ENCODE measurements around the gene HMCN1.

HMCN1 gene

DNA sequence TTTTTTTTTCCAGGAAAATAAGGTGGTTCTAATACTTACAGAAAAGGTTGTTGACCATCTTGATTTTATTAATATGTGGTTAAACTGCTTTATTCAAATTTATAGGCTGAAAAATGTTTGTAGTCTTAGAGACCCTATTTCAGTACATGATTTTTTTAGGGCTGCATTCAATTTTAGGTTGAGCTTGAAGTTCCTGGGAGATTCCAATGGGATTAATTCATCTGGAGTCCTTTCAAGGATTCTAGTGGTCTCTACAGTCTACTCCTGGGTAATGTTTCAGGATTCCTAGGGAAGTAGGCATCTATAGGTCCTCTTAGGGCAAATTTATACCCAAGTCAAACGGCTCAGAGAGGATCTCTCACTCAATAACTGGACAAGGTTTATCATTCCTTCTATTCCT lies 126.7 kb downstream of the HMCN1 start:
- DNase-seq (ENCODE audit: extremely low read depth, low read depth): no peak
- TF ChIP-seq, protein P1, sequence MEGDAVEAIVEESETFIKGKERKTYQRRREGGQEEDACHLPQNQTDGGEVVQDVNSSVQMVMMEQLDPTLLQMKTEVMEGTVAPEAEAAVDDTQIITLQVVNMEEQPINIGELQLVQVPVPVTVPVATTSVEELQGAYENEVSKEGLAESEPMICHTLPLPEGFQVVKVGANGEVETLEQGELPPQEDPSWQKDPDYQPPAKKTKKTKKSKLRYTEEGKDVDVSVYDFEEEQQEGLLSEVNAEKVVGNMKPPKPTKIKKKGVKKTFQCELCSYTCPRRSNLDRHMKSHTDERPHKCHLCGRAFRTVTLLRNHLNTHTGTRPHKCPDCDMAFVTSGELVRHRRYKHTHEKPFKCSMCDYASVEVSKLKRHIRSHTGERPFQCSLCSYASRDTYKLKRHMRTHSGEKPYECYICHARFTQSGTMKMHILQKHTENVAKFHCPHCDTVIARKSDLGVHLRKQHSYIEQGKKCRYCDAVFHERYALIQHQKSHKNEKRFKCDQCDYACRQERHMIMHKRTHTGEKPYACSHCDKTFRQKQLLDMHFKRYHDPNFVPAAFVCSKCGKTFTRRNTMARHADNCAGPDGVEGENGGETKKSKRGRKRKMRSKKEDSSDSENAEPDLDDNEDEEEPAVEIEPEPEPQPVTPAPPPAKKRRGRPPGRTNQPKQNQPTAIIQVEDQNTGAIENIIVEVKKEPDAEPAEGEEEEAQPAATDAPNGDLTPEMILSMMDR (IDR thresholded peaks at IDR 0.05; ENCODE audit: low read depth, low read length): no peak

DNA sequence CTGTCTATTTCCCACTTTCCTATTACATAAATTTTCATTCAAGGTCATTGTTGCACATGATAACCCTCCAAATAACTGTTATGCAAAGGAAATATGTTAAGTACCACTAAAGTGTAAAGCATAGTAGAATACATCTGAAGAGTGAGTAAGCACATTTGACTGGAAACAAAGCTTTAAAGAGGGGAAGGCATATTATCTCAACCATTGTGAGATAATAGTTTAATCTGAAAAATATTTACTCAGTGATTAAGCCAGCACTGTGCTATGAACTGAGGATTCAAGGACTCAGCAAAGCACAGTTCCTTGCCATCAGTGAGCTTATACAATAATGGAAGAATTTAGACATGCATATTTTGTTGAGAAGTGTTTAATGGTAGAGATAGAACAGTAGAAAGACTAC lies 127.4 kb downstream of the HMCN1 start:
- no peak for DNase-seq (ENCODE audit: extremely low read depth, low read depth)
- TF ChIP-seq, protein P1 (IDR thresholded peaks at IDR 0.05; ENCODE audit: low read depth, low read length): no peak

DNA sequence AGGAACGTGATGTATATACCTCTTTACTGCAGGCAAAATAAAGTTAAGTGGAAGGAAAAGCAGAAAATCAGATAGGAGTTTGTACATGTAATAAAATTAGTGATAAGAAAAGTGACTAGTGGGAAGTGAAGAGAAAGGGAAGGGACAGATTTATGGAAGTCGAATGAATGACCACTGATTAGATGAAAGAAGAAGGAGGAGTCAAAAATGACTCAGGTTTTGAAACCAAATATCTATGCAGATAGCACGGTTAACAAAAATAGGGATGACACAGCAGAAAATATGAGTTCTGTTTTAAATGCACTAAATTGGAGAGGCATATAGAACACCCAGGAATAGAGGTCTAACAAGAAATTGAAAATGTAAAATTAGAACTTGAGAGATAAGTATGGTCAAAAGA lies 128.0 kb downstream of the HMCN1 start:
- TF ChIP-seq, protein P1 (IDR thresholded peaks at IDR 0.05; ENCODE audit: low read depth, low read length): no peak
- DNase-seq (ENCODE audit: extremely low read depth, low read depth): no peak

DNA sequence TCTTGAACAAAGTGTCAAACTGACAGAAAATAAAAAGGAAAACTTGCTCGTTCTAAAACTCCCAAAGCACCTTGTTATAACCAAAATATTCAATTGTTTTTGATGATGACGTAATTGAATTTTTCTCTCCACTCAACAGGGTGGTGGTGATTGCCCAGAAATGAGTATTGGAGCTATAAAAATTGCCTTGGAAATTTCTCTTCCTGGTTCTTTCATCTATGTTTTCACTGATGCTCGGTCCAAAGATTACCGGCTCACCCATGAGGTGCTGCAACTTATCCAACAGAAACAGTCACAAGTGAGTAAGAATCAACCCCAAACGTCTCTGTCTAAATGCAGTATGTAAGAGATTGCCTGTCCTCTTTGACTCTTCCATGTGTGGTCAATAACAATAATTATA lies 130.1 kb downstream of the HMCN1 start:
- TF ChIP-seq, protein P1 (IDR thresholded peaks at IDR 0.05; ENCODE audit: low read depth, low read length): no peak
- no peak for DNase-seq (ENCODE audit: extremely low read depth, low read depth)

DNA sequence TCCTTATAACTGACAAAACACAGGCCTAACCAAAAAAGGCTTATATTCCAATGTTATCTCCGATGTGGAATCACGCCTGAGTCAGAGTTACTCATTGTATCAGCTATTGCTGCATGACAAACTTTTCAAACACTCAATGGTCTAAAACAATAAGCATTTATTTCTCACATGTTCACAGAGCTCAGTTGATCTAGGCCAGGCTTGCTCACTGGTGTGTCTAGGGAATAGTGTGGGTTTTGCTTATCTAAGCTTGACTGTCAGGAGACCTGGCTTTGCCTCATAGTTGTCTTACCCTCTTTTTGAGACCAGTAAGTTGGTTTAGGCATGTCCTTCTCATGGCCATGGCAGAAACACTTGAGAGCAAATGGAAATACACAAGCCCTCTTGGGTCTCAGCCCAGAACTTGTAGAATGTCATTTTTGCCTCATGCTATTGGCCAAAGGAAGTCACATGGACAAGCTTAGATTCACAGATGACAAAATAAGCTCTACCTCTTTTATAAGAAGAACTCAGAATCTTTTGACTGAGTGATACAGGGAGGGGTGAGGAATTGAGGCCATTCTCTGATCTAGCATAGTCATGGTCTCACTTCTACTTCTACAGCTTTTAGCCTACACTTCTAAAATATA lies 130.8 kb downstream of the HMCN1 start:
- DNase-seq (ENCODE audit: extremely low read depth, low read depth): peak; percentile 44
- TF ChIP-seq, protein P1 (IDR thresholded peaks at IDR 0.05; ENCODE audit: low read depth, low read length): no peak

DNA sequence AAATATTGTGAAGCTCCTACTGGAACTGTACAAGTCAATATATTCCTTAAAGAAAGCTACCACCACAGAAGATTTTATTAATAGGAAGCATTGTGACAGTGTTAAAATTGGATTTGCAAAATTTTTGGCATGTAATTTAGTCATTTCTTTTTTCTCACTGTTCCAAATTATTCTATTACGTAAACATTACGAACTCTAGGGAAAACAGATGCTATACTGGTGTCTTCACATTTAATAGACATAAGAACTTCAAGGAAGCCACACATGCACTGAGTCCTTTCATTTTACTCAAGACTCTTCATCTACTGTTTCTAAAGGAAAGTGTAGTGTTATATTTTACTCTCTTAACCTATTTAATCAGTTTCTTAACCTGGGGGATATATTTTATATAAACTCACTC lies 135.4 kb downstream of the HMCN1 start:
- DNase-seq (ENCODE audit: extremely low read depth, low read depth): no peak
- TF ChIP-seq, protein P1 (IDR thresholded peaks at IDR 0.05; ENCODE audit: low read depth, low read length): no peak

DNA sequence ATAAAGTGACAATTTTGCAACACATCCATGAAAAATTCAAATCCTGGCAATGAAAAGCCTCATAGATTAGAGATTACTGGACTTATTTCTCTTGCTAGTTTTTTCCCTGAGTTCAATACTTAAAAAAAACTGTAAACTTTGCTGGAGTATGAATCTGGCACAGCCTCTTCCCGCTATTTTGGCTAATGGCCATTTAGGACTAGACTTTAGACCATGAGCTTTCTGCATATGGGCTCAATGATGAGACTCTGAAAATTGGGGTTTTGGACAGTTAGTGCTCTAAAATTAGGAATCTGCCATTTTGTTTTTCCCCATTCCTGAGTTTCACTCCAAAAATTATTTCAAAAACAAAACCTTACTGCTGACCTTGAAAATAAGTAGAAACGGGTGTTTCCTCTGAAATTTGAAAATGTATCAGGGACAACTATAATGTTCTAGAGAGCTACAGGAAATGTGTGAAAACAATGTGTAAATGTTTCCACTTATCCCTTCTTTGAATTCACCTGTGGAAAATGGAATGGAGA lies 137.5 kb downstream of the HMCN1 start:
- no peak for DNase-seq (ENCODE audit: extremely low read depth, low read depth)
- TF ChIP-seq, protein P1 (IDR thresholded peaks at IDR 0.05; ENCODE audit: low read depth, low read length): no peak
